ENCODE measurements around the gene CBX2.

The CBX2 gene

GRCh38 chr17:79814127-79814973, 36.4 kb downstream of the CBX2 start:
- DNase-seq, result no peak

- DNase-seq, result no peak
Measured at GRCh38 chr17:79814974-79815835, 37.3 kb downstream of the CBX2 start.

GRCh38 chr17:79815836-79816461, 38.0 kb downstream of the CBX2 start:
- DNase-seq, result no peak

- DNase-seq, result no peak
Measured at GRCh38 chr17:79818026-79818758, 40.2 kb downstream of the CBX2 start.

GRCh38 chr17:79819085-79819484, 41.1 kb downstream of the CBX2 start:
- DNase-seq, result no peak

- no peak for DNase-seq
Measured at GRCh38 chr17:79819534-79820276, 41.8 kb downstream of the CBX2 start.

GRCh38 chr17:79820959-79821330, 43.0 kb downstream of the CBX2 start:
- no peak for DNase-seq

GRCh38 chr17:79821331-79822095, 43.6 kb downstream of the CBX2 start:
- no peak for DNase-seq

GRCh38 chr17:79822583-79823124, 44.7 kb downstream of the CBX2 start:
- DNase-seq, result no peak

GRCh38 chr17:79824234-79824633, 46.3 kb downstream of the CBX2 start:
- DNase-seq, result no peak

- no peak for DNase-seq
Measured at GRCh38 chr17:79824893-79825579, 47.1 kb downstream of the CBX2 start.

GRCh38 chr17:79825580-79825921, 47.6 kb downstream of the CBX2 start:
- no peak for DNase-seq

GRCh38 chr17:79826204-79826680, 48.3 kb downstream of the CBX2 start:
- DNase-seq, result no peak

GRCh38 chr17:79826841-79827578, 49.1 kb downstream of the CBX2 start:
- DNase-seq, result no peak

GRCh38 chr17:79829004-79829403, 51.1 kb downstream of the CBX2 start:
- DNase-seq, result no peak

GRCh38 chr17:79829457-79829856, 51.5 kb downstream of the CBX2 start:
- no peak for DNase-seq

- DNase-seq, result no peak
Measured at GRCh38 chr17:79830303-79830702, 52.4 kb downstream of the CBX2 start.

- no peak for DNase-seq
Measured at GRCh38 chr17:79830763-79831264, 52.9 kb downstream of the CBX2 start.

All from GOT3 (cell line).